ENCODE measurements around the gene OR5H14. TPM values are rescaled to one million over a fixed set of nuclear protein-coding genes. Genes with fewer than 3 reads are reported as not detected.

The OR5H14 gene
- total and polyA plus RNA-seq, 10 of the 15 experiments (the other 5 are each of a cell fraction or from before 2014, with no cell fraction given), result not detected

GRCh38 chr3:98171071-98171470 is 23.8 kb downstream of the OR5H14 start (continued):
- TF ChIP-seq ZNF687 (IDR thresholded peaks at IDR 0.05) (no peak), IKZF1 (conservative IDR thresholded peaks at IDR 0.05) (no peak), TBL1XR1 (IDR thresholded peaks at IDR 0.05; ENCODE audit: low read depth, low read length) (no peak)

GRCh38 chr3:98172621-98173020 is 25.3 kb downstream of the OR5H14 start:
- H3K79me2 ChIP-seq (ENCODE audit: control insufficient read depth, insufficient read depth, low read length), result no peaks in the 10 kb centered on the region
- ChIA-PET SMC1A (ENCODE audit: uncharacterized antibody, unreplicated experiment) (interaction anchor here (1.3 to 1.4 kb wide), 2 partner anchors 12 to 39 kb away, joined by 3 to 5 read pairs; no protein-coding TSS in a partner anchor), CTCF (interaction anchor here (1.5 to 2.1 kb wide), 2 partner anchors 167 to 171 kb away, joined by 3 to 8 read pairs; no protein-coding TSS in a partner anchor), RAD21 (ENCODE audit: unreplicated experiment) (interaction anchor here (1.5 kb wide), 1 partner anchor 12 kb away, joined by 3 read pairs; no protein-coding TSS in a partner anchor), POLR2A (no interaction called here)
- FAIRE-seq, result no peak
- intact Hi-C loops (cut with micrococcal nuclease; ENCODE audit: unreplicated experiment) (no loop called here), in situ Hi-C loops (cut with MboI) (no loop called here)
- no peak for DNase-seq (ENCODE audit: low read depth, low spot score)
- no peaks in the 10 kb centered on the region for H3K36me3 ChIP-seq (ENCODE audit: control insufficient read depth in 2 of 2, insufficient read depth in 2 of 2, low read length in 1 of 2)
- no peak overlapping the region for H3K27ac ChIP-seq (ENCODE audit: control insufficient read depth, insufficient read depth)
- no peaks in the 10 kb centered on the region; the same call in 2 of the 3 replicates for H3K9me3 ChIP-seq (replicated peaks; ENCODE audit: control insufficient read depth, insufficient read depth, low read length)
- H2AFZ ChIP-seq (ENCODE audit: control insufficient read depth, low read depth, low read length), result no peak overlapping the region
- 38% methylated on average over 7 of the region's 7 CpGs for WGBS (ENCODE audit: insufficient coverage, insufficient replicate concordance, low lambda C conversion rate, missing lambda C conversion rate)
- H4K20me1 ChIP-seq (ENCODE audit: control insufficient read depth, insufficient read depth), result no peaks in the 10 kb centered on the region
- no peak overlapping the region for H3K4me3 ChIP-seq
- H3K4me2 ChIP-seq (ENCODE audit: control insufficient read depth, insufficient read depth), result no peak overlapping the region
- no peak overlapping the region for H3K9ac ChIP-seq (ENCODE audit: control insufficient read depth, insufficient read depth, low read length)
- no TSS peak for BruUV-seq (replicated peaks)
- H3K27me3 ChIP-seq (replicated peaks in 1 of 2; ENCODE audit: control insufficient read depth in 2 of 2, insufficient read depth in 2 of 2, low read length in 1 of 2), result no peaks in the 10 kb centered on the region
- no peaks in the 10 kb centered on the region for H3K4me1 ChIP-seq (ENCODE audit: control insufficient read depth, insufficient read depth, low read length)
- ATAC-seq, result no peak; the same call in 2 of the 3 replicates
- no peak for TF ChIP-seq RUNX3 (IDR thresholded peaks at IDR 0.05; ENCODE audit: low read length)
- TF ChIP-seq USF2 (IDR thresholded peaks at IDR 0.05; ENCODE audit: borderline replicate concordance, low read depth, low read length), result no peak
- no peak for TF ChIP-seq POLR2A (IDR thresholded peaks at IDR 0.05; ENCODE audit: low read depth, low read length)
- no peak for TF ChIP-seq USF1 (IDR thresholded peaks at IDR 0.05; ENCODE audit: borderline replicate concordance, extremely low read length, insufficient read depth, low read depth, low read length)
- no peak for TF ChIP-seq IRF4 (IDR thresholded peaks at IDR 0.05; ENCODE audit: low read depth, low read length)
- TF ChIP-seq SIN3A (IDR thresholded peaks at IDR 0.05; ENCODE audit: low read depth, low read length), result no peak
- no peak for TF ChIP-seq PBX3 (IDR thresholded peaks at IDR 0.05; ENCODE audit: insufficient replicate concordance, low read depth, low read length)
- no peak for TF ChIP-seq NFYB (IDR thresholded peaks at IDR 0.05; ENCODE audit: insufficient read depth, low read depth, low read length)
- no peak for TF ChIP-seq RBBP5 (conservative IDR thresholded peaks at IDR 0.05)
- no peak for TF ChIP-seq YY1 (IDR thresholded peaks at IDR 0.05; ENCODE audit: low read depth, low read length)

All from GM12878 (cell line).